K562 (cell line): Measurements from ENCODE around the gene SYTL2. TPM values are rescaled to one million over a fixed set of nuclear protein-coding genes. Genes with fewer than 3 reads are reported as not detected.

ENCODE experiments used
- ARID2 ChIP-seq: fragments of 450-650 bp; IDR thresholded peaks from 2 replicates; pipeline ENCODE4 v1.6.1; 2017; ENCODE audit warnings: antibody characterized with exemption, mild to moderate bottlenecking
- BACH1 ChIP-seq: fragments of 200-800 bp; sonication (Bioruptor generic); IDR thresholded peaks from 2 replicates; pipeline ENCODE4 v1.6.1; 2016; ENCODE audit warnings: missing genetic modification characterization, missing compliant biosample characterization
- CAMTA2 ChIP-seq: fragments of 250-450 bp; sonication (Bioruptor Pico); conservative IDR thresholded peaks from 2 replicates; pipeline ENCODE4 v1.5.1; 2022
- CLOCK ChIP-seq: fragments of 250-450 bp; sonication (Bioruptor Pico); IDR thresholded peaks from 2 replicates; pipeline ENCODE4 v1.4.0; 2020; ENCODE audit warnings: mild to moderate bottlenecking, moderate library complexity, borderline replicate concordance
- GTF2B ChIP-seq: IDR thresholded peaks from 2 replicates; pipeline ENCODE4 v1.6.1; 2011; ENCODE audit not compliant: insufficient read length; ENCODE audit errors: extremely low read depth
- HNRNPL ChIP-seq: fragments of 200-400 bp; formaldehyde crosslinking; IDR thresholded peaks from 2 replicates; pipeline ENCODE4 v1.6.1; 2017; ENCODE audit warnings: low read depth, mild to moderate bottlenecking, low read length
- IFI16 ChIP-seq: fragments of 250-450 bp; sonication (Bioruptor Pico); IDR thresholded peaks from 2 replicates; pipeline ENCODE4 v2.1.2; 2022; ENCODE audit warnings: mild to moderate bottlenecking, inconsistent platforms
- JUN ChIP-seq, 2 experiments: sonication (generic) in 1 of 2; formaldehyde crosslinking in 1 of 2; IDR thresholded peaks; 2 replicates each; pipeline versions ENCODE4 v1.6.1 to v1.8.0; 2012 to 2022; ENCODE audit warnings: borderline replicate concordance in 2 of 2, mild to moderate bottlenecking in 2 of 2, improper control_type of control experiment in 1 of 2, low read depth in 1 of 2, low read length in 1 of 2, missing genetic modification reagents in 1 of 2
- NELFE ChIP-seq: IDR thresholded peaks from 2 replicates; pipeline ENCODE4 v1.6.1; 2011; ENCODE audit warnings: mild to moderate bottlenecking; ENCODE audit not compliant: insufficient read depth, insufficient read length
- POLR2A ChIP-seq: fragments of 450-650 bp; conservative IDR thresholded peaks from 2 replicates; pipeline ENCODE4 v1.6.1; 2016
- POLR2AphosphoS2 ChIP-seq: IDR thresholded peaks from 2 replicates; pipeline ENCODE4 v1.6.1; 2012; ENCODE audit warnings: low read length, improper control_type of control experiment
- RAD51 ChIP-seq: fragments of 450-650 bp; IDR thresholded peaks from 2 replicates; pipeline ENCODE4 v1.7.1; 2016; ENCODE audit warnings: low read depth, mild to moderate bottlenecking, borderline replicate concordance
- SRF ChIP-seq, 2 experiments: fragments of 250-450, 450-650 bp in 1 of 2; sonication (Bioruptor Pico) in 1 of 2; sonication (generic) in 1 of 2; formaldehyde crosslinking; IDR thresholded peaks; 2 replicates each; pipeline versions ENCODE4 v1.5.0 to v1.5.1; 2020 to 2022; ENCODE audit warnings: mild to moderate bottlenecking in 1 of 2, missing genetic modification reagents in 1 of 2
- THAP12 ChIP-seq: fragments of 250-450 bp; sonication (Bioruptor Pico); IDR thresholded peaks from 2 replicates; pipeline ENCODE4 v1.9.0; 2021; ENCODE audit warnings: mild to moderate bottlenecking, inconsistent platforms
- YBX1 ChIP-seq: fragments of 450-650 bp; IDR thresholded peaks from 2 replicates; pipeline ENCODE4 v1.7.1; 2016; ENCODE audit warnings: mild to moderate bottlenecking
- ZNF280A ChIP-seq: fragments of 450-650 bp; IDR thresholded peaks from 2 replicates; pipeline ENCODE4 v1.6.1; 2018; ENCODE audit warnings: mild to moderate bottlenecking, low read depth; ENCODE audit not compliant: partially characterized antibody
- ZNF511 ChIP-seq: sonication (generic); formaldehyde crosslinking; IDR thresholded peaks from 2 replicates; pipeline ENCODE4 v1.8.0; 2022; ENCODE audit warnings: mild to moderate bottlenecking, missing genetic modification reagents
- ZNF717 ChIP-seq: fragments of 250-450 bp; sonication (Bioruptor Pico); IDR thresholded peaks from 2 replicates; pipeline ENCODE4 v1.5.0; 2021
- ZNF76 ChIP-seq: fragments of 250-450 bp; sonication (Bioruptor Pico); IDR thresholded peaks from 2 replicates; pipeline ENCODE4 v1.4.0; 2020; ENCODE audit warnings: mild to moderate bottlenecking, moderate library complexity, borderline replicate concordance
- ZNF766 ChIP-seq: fragments of 200-800 bp; sonication (Bioruptor generic); conservative IDR thresholded peaks from 2 replicates; pipeline ENCODE4 v1.6.1; 2016; ENCODE audit warnings: missing genetic modification characterization, missing compliant biosample characterization
- polyA plus RNA-seq, 8 experiments: library from polyadenylated mRNA; depleted of rRNA in 4 of 8; stranded (reverse) in 5 of 8; unstranded in 3 of 8; fragments of >200 nt; fragmentation: Nextera tagmentation in 2 of 8; fragmentation: Illumina TruSeq in 1 of 8; extraction: Ambion mirVana in 2 of 8; extraction: Trizol in 1 of 8; gene quantifications; 2 replicates each; pipeline versions ENCODE4 v1.2.1 to v1.2.3, GENCODE V29; 2011 to 2014; ENCODE audit warnings: inconsistent platforms in 1 of 8, missing spikeins in 1 of 8
- total RNA-seq, 7 experiments: library from RNA; depleted of rRNA in 6 of 7; stranded (reverse); fragments of >200 nt in 6 of 7; fragmentation: Illumina TruSeq in 2 of 7; extraction: Trizol in 2 of 7; gene quantifications; 2 replicates each; pipeline versions ENCODE4 v1.2.1 to v1.2.3, GENCODE V29; 2011 to 2021; ENCODE audit warnings: low replicate concordance in 1 of 7

SYTL2 gene
- total and polyA plus RNA-seq, 9 of the 15 experiments (the other 6 are each of a cell fraction or from before 2014, with no cell fraction given), result 0.05 to 0.57 (median 0.35) TPM

- TF ChIP-seq CLOCK (CRISPR knock-in tag) (no peak), ARID2 (no peak), ZNF766 (CRISPR knock-in tag) (no peak; the same call in none of the 2 replicates), ZNF280A (no peak), BACH1 (tag) (peak; percentile 95), ZNF76 (peak; percentile 35; the same call in 1 of the 2 replicates), SRF (CRISPR knock-in tag; IDR thresholded peaks at IDR 0.05) (no peak), NELFE (no peak), YBX1 (no peak), HNRNPL (peak; percentile 60), ZNF511 (peak; percentile 93), CAMTA2 (CRISPR knock-in tag) (no peak), JUN (IDR thresholded peaks at IDR 0.05; ENCODE audit: borderline replicate concordance, low read depth, low read length) (no peak), JUN (CRISPR knock-in tag; IDR thresholded peaks at IDR 0.05; ENCODE audit: borderline replicate concordance) (0 out of 2 replicates have a peak, but pooled peaks have one; percentile 53), POLR2A (peak; percentile 93), IFI16 (CRISPR knock-in tag) (no peak), POLR2AphosphoS2 (no peak; the same call in 1 of the 2 replicates), ZNF717 (no peak), GTF2B (no peak), THAP12 (CRISPR knock-in tag) (peak; percentile 89), RAD51 (no peak)
Measured at GRCh38 chr11:85664615-85665481, 146.1 kb downstream of the SYTL2 start, which contains the start of gene CREBZF (continued).
